NAMALWA (cell line): ENCODE measurements around the gene CNOT3.
A peak's percentile ranks its signal among the peaks of the same experiment; 100 is the strongest.
"Not testable (repeated sequence)": the region's sequence is repeated elsewhere in the genome, so short reads cannot be mapped to it uniquely, and the experiment has no call there.

Source experiments
- DNase-seq: peaks from one replicate; pipeline ENCODE4 v3.0.0-alpha.2; 2015; ENCODE audit warnings: low spot score

Gene CNOT3

GRCh38 chr19:54171736-54172431 lies 34.3 kb downstream of the CNOT3 start:
- DNase-seq: not testable (repeated sequence)

GRCh38 chr19:54172471-54173358 lies 35.2 kb downstream of the CNOT3 start, which contains the start of gene TMC4:
TMC4 (minus strand) TSS chr19:54173160; CDS start chr19:54173117, 43 bp downstream.
- DNase-seq: peak; percentile 39

DNA sequence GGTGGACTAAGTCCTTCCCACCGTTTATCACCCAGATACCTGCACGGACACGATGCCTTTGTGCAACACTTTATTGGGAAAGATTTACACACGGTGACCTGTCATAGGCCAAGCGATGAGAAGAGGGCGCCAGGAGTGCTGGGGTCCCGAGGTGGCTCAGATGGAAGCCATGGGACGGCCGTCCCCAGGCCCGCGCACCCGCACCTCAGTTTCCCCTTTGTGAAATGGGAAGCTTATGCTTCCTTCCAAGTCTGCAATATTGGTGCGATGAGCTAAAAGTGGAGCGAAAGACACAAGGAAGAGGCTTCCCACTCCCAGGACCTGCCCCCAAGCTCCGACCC lies 35.8 kb downstream of the CNOT3 start:
- DNase-seq: no peak

GRCh38 chr19:54173951-54174834 lies 36.6 kb downstream of the CNOT3 start:
- no peak for DNase-seq

GRCh38 chr19:54178581-54179261 lies 41.2 kb downstream of the CNOT3 start:
- peak; percentile 67 for DNase-seq

GRCh38 chr19:54179262-54179852 lies 41.8 kb downstream of the CNOT3 start:
- no peak for DNase-seq

DNA sequence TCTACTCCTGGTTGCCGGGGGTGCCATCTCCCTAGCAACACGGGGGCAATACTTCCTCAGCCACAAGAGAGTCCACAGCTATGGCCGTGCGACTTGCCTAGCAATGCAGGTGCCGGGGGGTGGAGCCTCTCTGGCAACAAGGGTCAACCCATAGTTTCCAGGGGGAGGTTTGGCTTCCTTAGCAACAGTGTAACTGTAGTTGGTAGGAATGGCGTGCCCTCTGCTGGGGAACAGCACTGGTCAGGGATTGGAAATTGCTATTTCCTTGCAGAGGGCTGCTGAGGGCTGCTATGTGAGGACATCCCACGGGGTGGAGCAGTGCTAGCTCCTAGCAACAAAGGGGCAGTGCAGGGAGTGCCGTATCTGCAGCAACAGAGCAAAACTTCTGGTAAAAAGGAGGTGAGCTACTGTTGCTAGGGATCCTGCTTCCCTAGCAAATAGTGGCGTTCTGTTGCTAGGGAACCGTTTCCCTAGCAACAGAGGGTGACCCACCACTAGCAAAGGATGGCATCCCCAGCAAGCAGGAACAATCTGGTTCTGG lies 42.4 kb downstream of the CNOT3 start:
- peak; percentile 97 for DNase-seq

- no peak for DNase-seq
Observed at GRCh38 chr19:54180691-54181091, 43.1 kb downstream of the CNOT3 start.

- DNase-seq: not testable (repeated sequence)
Observed at GRCh38 chr19:54181894-54182293, 44.3 kb downstream of the CNOT3 start.

DNA sequence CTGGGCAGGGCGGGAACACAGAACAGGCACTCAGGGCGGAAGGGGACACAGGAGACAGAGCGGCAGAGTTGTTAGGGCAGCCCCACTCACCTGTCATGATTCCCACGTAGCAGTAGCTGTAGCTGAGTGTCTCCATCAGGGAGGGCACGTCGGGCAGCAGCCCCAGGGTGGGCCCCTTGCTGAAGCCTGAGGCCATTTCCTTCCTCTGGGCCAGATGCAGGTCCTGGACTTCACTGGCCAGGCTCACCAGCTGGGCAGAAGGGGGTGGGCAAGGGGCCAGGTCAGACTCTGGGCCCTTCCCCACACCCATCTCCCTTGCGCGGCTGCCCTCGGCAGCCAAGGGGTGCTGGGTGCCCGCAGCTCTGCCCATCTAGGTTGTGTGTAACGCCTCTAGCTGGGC lies 45.9 kb downstream of the CNOT3 start:
- DNase-seq: no peak

DNA sequence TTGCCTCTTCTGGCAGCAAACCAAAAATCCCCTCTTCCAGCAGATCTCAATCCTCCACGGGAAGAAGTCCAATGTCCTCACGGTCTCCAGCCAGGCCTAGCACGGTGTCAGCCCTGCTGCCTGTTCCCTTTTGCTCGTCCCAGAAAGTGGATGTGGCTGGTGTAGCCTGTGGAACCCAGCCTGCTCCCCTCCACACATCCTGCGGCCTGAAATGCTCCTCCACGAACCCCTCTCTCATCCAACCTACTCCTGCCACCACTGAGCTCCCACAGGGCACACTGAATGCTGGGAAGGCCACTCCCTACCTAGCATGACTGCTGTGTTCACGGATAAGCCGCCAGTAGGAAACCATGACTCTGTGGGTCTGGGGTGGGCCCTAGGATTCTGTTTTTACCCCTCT lies 48.8 kb downstream of the CNOT3 start:
- DNase-seq: no peak

- DNase-seq: no peak
Observed at GRCh38 chr19:54186934-54187381, 49.4 kb downstream of the CNOT3 start.

GRCh38 chr19:54188215-54188871 lies 50.8 kb downstream of the CNOT3 start:
- peak; percentile 49 for DNase-seq

DNA sequence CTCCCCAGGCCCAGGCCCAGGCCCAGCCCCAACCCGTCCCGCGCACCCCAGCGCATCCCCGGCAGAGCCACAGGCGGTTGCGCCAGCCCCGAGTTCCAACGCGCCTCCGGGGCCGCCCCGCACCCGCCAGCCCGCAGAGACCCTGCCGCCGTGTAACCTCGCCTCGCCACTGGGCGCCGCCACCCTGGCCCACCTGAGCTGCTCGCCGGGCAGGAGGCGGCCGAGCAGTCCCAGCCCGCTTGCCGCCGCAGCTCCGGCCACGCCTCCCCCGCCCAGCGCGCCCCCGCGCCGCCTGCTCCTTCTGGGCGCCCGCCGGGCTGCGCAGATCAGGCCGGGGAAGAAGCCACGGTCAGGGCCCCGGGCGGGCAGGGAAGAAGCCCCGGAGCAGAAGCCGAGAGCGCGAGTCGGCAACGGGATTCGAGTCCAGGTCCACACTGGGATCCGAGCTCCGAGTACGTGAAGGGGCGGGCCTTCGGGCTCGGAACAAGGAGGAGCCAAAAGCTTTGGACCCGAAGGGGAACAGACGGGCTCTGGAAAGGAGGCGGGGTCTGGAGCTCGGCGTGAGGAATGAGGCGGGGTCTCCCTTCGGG lies 51.7 kb downstream of the CNOT3 start, which contains the start of gene MBOAT7:
TSS of gene MBOAT7 (minus strand) at position 436 of the 590 bp plus-strand sequence. CDS start 1,072 bp downstream, outside the sequence.
- DNase-seq: no peak

- DNase-seq: peak; percentile 100
Observed at GRCh38 chr19:54189735-54190502, 52.4 kb downstream of the CNOT3 start.

GRCh38 chr19:54190503-54191010 lies 53.0 kb downstream of the CNOT3 start:
- peak; percentile 99 for DNase-seq

DNA sequence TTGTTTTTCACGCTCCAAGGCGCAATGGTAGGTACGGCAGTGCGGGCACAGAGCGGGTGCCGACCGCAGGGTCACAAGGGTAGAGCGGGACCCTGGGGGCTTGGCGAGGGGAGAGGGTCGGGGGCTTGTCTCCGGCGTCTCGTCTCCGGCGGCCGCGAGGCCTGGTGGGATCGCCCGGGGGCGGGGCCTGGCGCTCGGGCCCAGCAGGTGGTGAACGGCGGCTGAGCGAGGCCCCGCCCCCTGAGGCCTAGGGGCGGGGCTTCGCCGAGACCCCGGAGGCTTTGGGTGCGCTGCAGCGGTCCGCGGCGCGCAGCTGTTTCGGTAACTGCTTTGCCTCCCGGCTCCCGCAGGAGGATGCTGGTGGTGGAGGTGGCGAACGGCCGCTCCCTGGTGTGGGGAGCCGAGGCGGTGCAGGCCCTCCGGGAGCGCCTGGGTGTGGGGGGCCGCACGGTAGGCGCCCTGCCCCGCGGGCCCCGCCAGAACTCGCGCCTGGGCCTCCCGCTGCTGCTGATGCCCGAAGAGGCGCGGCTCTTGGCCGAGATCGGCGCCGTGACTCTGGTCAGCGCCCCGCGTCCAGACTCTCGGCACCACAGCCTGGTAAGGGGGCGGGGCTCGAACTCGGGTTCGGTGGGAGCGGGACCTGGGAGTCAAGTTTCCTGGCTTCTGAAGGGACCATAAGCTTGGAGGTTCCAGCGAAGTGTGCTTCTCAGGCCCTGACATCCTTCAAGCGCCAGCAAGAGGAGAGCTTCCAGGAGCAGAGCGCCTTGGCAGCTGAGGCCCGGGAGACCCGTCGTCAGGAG lies 53.6 kb downstream of the CNOT3 start, which contains the start of gene TSEN34:
TSS of gene TSEN34 (plus strand) at position 298 of the 800 bp plus-strand sequence. CDS start at position 355, 57 bp downstream.
- DNase-seq: peak; percentile 93
